Activated CD8-positive, alpha-beta memory T cell treated with anti-CD3 and anti-CD28 coated beads for 4 hours (primary cell): ENCODE measurements around the gene VPS72.
"Not testable (repeated sequence)": the region's sequence is repeated elsewhere in the genome, so short reads cannot be mapped to it uniquely, and the experiment has no call there.

Source experiments
- DNase-seq, 2 donors: peaks; one replicate each; pipeline ENCODE4 v3.0.0-alpha.2; 2020; ENCODE audit warnings: low read depth in 2 of 2

VPS72 gene, protein sequence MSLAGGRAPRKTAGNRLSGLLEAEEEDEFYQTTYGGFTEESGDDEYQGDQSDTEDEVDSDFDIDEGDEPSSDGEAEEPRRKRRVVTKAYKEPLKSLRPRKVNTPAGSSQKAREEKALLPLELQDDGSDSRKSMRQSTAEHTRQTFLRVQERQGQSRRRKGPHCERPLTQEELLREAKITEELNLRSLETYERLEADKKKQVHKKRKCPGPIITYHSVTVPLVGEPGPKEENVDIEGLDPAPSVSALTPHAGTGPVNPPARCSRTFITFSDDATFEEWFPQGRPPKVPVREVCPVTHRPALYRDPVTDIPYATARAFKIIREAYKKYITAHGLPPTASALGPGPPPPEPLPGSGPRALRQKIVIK

DNA sequence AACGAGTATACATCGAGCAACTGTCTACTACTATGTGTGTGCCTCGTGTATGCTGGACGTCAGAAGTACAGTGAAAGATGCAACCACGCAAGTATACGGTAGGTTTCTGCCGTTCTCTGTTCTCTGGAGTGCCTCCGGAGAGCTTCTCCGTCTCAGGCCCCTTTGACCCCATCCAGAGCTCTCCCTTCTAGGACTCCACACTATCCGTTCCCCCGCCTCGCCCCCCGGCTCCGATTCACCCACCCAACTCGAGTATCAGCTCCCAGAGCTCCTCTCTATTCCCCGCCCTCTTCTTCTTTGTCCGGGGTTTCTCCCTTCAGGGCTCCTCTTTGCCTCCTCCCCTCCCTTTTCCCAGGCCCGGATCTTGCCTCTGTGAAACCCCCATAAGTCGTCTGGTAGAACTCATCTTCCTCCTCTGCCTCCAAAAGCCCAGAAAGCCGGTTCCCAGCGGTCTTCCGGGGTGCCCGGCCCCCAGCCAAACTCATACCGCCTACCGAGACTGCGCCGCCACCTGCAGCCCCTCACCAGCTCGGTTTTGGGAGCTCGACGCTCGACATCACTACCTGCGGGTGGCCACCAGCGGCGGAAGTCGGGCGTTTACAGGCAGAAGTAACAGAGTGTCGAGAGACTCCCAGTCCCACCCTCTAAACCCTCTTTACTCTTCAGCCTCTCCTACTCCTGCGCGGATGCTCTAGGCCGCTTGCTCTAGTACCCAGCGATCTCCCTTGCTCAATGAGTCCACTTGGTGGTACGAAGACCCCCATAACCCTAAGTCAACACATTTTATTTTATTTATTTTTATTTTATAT is at the start of gene VPS72:
VPS72 (minus strand) TSS at position 561 of the 809 bp plus-strand sequence; CDS start at position 485, 76 bp downstream.
- peak; percentile 54 to 75 for DNase-seq

DNA sequence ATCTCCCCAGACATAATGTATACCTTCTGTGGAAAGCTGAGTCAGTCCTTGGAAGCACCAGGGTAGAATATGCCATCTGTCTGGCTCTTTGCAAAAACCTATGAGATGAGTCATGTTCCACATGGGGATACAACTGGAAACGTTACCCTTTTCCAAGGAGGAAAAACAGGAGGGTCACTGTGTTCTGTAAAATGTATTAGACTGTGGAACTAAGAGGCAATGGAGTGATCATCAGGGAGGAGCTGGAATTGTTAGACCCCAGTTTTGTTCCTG is 48.4 kb upstream of the VPS72 start:
- no peak for DNase-seq

DNA sequence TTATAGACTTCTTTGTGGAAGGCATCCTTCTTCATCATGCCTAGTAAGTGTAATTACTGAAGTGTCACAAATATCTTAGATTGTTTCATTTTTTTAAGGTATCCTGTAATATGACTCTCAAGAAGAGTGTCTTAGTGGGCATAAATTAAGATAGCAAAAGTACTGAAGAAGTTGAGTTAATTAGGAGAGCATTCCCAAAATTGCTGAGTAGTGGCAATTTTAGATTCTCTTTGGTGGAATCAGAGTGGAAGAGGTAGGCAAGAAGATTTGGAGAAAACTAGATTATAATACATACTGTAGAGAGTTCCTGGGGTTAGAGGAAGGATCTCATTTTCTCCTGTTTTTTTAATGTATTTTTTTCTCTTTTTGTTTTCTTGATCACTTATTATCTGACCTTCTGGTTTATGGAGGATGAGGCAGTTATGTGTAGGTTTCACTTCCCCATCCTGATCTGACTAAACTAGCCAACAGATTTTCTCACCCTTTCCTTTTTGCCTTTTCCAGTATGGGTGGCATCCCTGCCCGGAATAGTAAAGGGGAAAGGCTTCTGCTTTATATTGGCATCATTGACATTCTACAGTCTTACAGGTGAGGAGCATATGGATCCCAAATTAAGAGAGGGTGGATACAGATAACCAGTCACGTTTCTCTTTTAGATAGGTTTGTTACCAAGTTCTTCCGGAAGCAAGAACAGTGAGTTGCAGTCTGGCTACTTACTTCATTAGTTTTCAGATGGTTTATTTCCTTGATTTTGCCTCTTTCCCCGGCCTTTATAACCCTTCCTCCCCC is 47.9 kb upstream of the VPS72 start:
- DNase-seq: no peak

DNA sequence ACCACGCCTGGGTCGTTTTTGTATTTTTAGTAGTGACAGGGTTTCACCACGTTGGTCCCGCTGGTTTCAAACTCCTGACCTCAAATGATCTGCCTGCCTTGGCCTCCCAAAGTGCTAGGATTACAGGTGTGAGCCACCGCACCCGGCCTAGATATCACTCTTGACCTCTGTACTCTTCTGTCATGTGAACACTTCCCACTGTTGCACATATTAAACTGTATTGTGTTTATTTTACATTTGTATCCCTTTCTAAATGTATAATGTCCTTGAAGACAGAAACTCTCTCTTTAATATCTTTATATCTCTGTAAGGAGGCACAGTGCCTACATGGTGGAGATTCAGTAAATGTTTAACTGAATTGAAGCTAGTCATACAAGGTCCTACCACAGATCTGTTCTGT is 45.2 kb upstream of the VPS72 start:
- no peak for DNase-seq

DNA sequence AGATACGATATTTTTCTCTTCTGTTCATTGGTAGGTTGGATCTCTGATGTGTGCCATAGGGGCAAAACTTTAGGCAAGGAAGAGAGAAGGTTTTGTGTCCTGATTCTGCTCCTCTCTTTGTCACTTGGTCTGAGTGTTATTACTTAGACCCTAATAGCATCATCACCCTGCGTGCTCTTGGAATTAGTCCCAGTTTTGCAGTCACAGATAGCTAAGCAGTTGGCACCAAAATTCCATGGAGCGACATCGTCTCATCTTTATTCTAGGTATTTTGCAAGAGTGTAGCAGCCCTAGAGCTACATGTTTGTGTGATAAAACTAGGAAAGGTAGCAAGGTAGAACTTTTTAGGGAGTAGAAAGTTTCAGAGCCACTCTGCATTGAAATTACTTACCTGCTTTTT is 32.1 kb upstream of the VPS72 start:
- DNase-seq: no peak

DNA sequence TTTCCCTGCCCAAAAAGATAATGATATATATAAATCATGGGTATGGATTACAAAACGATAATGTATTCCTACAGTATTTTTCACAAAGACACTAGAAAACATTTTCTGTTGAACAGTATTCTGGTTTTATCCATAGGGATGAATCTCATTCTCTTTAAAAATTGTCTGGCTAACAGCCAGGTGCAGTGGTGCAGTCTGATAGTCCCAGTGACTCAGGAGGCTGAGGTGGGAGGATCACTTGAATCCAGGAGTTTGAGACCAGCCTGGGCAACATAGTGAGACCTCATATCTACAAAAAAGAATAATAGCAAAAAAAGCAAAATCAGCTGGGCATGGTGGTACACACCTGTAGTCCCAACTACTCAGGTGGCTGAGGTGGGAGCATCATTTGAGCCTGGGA is 31.6 kb upstream of the VPS72 start:
- no peak for DNase-seq

DNA sequence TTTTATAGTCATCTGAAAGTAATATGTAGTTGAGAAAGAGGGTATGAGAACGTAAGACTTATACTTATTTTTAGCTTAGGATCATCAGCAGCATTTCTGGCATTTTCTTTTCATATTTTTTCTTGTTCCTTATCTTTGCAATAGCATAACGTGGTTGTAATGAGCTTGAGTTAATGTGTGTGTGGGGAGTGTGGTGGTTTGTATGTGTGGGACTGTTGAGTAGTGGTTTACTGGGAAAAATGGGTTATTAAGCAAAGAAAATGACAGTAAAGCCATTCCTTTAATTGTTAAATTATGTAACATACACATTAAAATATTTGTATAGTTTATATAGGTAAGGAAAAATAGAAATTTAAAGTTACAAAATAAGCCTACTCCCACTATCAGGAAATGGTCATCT is 23.6 kb upstream of the VPS72 start:
- no peak for DNase-seq

DNA sequence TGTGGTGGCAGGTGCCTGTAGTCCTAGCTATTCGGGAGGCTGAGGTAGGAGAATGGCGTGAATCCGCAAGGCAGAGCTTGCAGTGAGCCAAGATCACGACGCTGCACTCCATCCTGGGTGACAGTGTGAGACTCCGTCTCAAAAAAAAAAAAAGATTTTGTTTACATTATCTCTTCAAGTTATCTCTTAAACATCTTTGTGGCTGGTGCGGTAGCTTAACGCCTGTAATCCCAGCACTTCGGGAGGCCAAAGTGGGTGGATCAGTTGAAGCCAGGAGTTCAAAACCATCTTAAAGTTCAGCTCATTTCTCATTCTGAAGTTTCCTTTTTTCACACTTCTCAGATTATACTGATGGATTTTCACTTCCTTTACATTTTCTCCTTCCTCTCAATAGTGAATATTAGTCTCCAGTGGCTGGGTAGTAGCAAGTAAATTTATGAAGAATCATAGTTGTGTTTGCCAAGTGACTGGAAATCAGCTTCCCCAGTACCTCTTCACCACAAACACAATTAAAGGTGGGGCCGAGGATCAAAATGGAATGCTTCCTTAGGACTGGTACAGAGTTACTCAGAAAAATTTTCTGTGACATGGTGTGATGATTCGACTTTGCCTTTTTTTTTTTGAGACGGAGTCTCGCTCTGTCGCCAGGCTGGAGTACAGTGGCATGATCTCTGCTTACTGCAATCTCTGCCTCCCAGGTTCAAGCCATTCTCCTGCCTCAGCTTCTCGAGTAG is 22.1 kb upstream of the VPS72 start:
- no peak for DNase-seq

DNA sequence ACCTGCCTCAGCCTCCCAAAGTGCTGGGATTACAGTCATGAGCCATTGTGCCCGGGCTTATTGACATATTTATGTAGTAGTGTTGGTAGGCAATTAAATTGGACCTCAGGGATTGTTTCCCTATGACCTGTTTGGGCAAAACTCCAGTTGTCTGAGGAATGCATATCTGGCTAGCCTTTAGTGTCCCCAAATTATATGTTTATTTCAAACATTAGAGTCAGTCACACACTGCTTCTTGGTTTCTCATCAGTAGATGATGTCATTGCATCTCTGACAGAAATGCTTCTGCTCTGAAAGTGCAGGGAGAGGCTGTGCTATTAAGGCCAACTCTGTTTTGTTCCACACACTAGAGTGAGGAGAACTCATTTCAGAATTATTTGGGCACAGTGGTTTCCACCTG is 20.8 kb upstream of the VPS72 start:
- no peak for DNase-seq

DNA sequence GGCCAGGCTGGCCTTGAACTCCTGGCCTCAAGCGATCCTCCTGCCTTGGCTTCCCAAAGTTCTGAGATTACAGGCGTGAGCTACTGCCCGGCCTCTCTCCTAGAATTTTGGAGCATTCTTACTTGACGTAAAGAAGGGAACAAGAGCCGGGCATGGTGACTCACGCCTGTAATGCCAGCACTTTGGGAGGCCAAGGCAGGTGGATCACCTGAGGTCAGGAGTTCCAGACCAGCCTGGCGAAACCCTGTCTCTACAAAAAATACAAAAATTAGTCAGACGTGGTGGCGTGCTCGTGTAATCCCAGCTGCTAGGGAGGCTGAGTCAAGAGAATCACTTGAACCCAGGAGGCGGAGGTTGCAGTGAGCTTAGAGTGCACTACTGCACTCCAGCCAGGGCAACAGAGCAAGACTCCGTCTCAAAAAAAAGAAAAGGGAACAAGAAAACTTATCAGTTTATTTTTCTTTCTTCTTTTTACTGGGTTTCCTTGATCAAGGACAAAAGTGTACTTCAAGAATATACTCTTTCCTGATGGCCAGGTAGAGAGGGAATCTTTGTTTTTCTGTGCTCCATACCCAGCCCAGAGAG is 15.5 kb upstream of the VPS72 start:
- not testable (repeated sequence) for DNase-seq

DNA sequence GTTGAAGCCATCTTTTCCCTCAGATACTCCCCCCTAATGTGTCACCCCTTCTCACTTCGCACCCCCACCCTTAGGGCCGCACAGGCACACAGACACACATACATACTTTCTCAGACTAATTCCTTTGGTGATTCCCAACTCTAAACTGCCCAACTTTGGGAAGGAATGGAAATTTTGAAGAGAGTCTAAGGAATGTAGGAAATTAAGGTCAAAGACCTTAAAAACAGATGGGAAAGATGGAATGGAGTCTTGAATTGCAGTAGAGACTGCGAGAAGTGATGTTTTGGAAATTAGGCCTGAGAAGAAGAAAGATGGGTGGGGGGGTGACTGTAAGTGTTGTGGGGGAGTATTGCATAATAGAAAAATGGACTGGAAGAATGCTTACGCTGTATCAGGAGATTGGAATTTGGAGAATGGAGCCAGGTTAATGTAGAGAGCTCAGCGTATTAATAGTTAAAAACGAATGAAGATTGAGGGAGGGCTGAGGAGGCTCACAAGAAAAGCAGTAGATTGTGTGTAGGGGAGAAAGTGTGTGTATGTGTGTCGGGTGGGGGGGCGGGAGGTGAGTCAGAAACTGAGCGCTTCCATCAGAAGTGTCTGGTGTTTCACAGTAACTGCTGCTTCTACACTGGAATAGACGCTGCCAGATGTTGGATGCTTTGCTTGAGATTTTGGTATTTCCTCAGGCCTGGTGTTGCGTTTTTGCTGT is 10.0 kb upstream of the VPS72 start:
- no peak for DNase-seq

DNA sequence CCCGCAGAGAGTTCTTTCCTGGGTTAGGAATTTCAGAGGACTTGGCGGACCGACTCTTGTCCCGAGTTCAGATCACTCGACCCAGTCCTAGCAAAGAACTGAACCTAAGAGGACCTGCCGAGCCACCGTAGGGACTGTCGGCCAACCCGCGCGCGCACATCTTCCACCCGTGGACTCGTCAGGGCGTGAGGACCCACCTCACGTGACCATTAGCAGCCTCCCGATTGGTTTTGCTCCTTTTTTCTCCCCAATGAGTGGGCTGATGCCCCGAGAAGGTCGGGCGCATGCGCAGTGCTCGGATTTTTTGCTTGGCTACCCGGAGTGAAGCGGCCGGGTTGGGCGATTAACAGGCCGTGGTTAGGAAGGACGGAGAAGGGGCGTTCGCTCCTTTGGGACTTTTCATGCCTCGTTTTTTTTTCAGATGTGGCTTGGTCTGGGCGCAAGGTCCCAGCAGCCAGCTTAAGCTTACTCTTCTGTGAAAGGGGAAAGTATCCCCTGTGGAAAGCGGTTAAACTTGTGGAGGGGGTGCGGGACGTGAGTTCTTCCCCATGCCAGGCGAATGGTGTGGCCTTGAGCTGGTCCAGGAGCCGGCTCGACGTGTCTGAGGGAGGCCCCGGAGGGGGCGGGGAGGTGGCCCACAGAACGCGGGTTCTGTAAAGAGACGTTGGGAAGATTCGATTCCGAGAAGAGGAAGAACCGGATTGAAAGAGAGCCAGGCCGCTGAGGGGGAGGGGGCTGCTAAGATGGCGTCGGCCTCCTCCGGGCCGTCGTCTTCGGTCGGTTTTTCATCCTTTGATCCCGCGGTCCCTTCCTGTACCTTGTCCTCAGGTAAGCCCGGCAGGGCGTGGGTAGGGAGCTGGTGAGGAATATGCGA is 8.5 kb upstream of the VPS72 start, which contains the start of gene PIP5K1A:
PIP5K1A (plus strand) TSS at position 299 of the 874 bp plus-strand sequence; CDS start at position 744, 445 bp downstream.
- peak; percentile 95 to 98 for DNase-seq

DNA sequence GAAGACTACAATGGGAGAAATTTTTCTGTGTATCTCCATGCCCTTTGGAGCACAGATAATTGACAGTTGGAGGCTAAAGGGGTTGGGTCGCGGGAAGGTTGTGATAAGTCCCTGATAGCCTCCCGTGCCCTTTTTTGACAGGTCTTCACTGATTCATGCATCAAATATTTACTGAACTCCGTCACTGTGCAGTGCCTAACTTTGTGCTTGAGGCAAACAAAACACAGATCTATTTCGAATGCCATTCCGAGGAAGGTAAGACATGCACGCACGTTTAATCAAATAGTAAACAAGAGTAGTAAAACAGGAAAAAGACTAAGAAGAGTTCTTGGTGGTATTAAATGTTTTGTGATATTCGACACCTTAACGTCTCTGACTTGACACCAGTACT is 7.9 kb upstream of the VPS72 start:
- DNase-seq: no peak

DNA sequence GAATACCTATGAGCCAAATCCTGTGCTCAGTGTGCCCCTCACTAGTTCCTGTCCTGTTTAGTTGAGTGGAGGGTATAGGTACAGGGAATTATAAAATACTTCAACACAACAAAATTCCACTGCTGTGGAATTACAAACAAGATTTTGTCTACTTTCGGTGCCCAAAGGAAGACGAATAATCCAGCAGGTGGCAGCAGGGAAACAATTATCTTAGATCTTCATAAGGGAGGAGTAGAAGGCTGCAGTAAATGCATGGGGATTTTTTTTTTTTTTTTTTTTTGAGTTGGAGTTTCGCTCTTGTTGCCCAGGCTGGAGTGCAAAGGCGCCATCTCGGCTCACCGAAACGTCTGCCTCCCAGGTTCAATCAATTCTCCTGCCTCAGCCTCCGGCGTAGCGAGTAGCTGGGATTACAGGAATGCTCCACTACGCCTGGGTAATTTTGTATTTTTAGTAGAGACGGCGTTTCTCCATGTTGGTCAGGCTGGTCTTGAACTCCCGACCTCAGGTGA is 6.3 kb upstream of the VPS72 start:
- peak; percentile 6 to 27 for DNase-seq

DNA sequence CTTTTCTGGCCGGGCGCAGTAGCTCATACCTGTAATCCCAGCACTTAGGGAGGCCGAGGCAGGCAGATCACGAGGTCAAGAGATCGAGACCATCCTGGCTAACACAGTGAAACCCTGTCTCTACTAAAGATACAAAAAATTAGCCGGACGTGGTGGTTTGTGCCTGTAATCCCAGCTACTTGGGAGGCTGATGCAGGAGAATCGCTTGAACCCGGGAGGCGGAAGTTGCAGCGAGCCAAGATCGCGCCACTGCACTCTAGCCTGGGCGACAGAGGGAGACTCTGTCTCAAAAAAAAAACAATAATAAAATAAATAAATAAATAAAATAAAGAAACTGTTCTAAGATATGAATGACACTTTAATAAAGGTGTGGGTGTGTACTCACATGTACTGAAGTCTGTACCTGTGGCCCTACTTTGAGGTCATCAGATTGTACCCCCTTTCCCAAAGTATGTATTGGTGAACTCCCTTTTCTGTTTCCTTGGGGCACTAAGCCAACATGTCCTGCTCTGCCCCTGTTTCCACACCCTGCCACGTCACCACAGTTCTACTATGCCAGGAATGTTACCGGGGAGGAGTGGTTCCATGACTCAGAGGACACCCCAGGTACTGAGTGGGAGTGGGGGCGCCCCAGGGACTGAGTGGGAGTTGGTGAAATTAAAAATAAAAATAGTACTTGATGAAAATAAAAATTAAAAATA is 5.0 kb upstream of the VPS72 start:
- not testable (repeated sequence) for DNase-seq

DNA sequence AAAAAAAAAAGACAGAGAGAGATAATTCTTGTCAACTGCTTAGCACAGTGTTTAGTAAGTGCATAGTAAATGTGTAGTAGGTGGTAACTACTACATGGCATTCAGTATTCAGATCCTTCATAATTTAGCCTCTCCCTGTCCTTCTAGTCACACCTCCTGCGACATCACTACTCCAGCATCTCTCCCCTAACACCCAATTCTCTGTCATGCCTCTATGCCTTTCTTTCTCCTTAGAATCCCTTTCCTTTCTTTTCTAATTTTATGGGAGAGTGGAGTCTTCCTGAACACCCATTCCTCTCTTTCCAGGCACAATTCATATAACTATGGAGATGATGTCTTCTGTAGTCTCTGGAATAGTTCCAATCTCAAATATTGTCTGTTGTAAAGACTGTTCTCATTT is 3.9 kb upstream of the VPS72 start:
- DNase-seq: no peak

DNA sequence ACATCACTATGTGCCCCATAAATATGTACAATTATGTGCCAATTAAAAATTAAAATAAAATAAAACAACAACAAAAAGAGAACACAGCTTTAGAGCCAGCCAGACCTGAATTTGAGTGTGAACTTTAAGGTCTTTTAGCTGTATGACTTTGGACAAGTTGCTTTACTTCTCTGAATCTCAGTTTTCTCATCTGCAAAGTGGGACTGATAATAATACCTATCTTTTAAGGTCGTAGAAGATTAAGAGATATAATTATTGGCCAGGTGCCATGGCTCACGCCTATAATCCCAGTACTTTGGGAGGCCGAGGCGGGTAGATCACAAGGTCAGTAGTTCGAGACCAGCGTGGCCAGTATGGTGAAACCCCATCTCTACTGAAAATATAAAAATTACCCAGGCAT is 3.3 kb upstream of the VPS72 start:
- no peak for DNase-seq

DNA sequence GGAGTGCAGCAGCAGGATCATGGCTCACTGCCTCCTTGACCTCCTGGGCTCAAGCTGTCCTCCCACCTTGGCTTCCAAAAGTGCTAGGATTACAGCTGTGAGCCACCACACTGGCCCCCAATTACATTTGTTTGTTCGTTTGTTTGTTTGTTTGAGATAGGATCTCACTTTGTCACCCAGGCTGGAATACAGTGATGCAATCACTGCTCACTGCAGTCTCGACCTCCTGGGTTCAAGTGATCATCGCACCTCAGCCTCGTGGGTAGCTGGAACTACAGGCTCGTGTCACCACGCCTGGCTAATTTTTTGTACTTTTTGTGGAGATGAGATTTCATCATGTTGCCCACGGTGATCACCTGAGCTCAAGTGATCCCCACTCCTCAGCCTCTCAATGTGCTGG is 2.0 kb upstream of the VPS72 start:
- DNase-seq: no peak

DNA sequence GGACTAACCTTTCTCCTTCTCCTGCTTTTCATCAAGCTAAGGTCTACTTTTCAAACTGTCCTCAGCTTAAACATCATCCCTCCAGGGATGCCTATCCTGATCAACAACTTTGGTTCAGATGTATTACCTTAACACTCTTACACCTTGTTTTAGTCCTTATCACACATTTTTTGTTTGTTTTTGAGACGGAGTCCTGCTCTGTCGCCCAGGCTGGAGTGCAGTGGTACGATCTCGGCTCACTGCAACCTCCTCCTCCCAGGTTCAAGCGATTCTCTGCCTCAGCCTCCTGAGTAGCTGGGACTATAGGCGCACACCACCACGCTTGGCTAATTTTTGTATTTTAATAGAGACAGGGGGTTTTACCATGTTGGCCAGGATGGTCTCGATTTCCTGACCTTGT is 1.3 kb downstream of the VPS72 start:
- DNase-seq: not testable (repeated sequence)
